HG02870 (cell line): Measurements from ENCODE around the gene ZFYVE1.
"Not testable (repeated sequence)": the region's sequence is repeated elsewhere in the genome, so short reads cannot be mapped to it uniquely, and the experiment has no call there.

Experiments
- ATAC-seq: cut with Tn5 transposase; IDR thresholded peaks from one replicate; pipeline ENCODE4 v1.9.1; 2021; ENCODE audit warnings: mild to moderate bottlenecking, moderate library complexity; ENCODE audit not compliant: unreplicated experiment

The ZFYVE1 gene

DNA sequence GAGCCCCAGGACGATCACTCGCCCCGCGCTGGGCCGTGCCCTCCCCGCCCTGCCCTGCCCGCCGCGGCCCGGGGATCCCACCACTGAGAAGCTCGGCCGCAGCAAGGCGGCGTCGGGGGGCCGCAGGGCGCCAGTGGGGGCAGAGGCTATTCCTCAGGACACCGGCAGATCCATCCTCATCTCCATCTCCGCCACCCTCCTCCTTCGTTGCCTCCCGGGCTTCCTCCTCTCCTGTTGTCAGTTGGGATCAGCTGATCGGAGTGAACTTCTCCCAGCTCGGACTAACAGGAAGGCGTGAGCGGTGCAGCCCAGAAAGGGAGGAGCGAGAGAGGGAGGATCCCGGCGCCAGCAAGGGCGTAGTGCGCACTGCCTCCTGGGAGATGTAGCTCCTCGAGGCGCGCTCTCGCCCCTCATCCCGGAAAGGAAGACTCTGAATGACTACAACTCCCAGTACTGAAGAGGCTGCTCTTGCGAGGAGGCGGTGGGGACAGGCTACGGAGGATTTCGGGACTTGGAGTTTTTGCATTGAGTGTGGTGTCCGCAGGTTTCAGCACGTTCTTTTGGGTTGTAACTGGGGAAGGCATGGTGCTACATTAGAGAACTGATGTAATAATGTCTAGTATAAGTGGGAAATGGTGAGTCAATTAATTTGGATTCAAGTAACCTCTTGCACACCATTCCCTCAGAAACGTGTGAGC, at the start of gene ZFYVE1:
ZFYVE1 (minus strand) TSS at position 262 of the 698 bp plus-strand sequence. CDS start 2,598 bp downstream, outside the sequence.
- peak; percentile 97 for ATAC-seq

DNA sequence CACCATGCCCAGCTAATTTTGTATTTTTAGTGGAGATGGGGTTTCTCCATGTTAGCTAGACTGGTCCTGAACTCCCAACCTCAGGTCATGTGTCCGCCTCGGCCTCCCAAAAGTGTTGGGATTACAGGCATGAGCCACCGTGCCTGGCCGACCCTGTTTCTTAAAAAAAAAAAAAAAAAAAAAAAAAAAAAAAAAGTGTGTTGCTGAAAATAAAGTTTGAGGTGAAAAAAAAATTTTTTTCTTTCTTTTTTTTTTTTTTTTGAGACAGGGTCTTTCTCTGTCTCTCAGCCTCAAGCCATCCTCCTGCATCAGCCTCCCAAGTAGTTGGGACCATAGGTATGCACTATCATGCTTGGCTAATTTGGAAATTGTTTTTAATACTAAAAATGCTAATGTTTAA, 42.7 kb upstream of the ZFYVE1 start:
- no peak for ATAC-seq

DNA sequence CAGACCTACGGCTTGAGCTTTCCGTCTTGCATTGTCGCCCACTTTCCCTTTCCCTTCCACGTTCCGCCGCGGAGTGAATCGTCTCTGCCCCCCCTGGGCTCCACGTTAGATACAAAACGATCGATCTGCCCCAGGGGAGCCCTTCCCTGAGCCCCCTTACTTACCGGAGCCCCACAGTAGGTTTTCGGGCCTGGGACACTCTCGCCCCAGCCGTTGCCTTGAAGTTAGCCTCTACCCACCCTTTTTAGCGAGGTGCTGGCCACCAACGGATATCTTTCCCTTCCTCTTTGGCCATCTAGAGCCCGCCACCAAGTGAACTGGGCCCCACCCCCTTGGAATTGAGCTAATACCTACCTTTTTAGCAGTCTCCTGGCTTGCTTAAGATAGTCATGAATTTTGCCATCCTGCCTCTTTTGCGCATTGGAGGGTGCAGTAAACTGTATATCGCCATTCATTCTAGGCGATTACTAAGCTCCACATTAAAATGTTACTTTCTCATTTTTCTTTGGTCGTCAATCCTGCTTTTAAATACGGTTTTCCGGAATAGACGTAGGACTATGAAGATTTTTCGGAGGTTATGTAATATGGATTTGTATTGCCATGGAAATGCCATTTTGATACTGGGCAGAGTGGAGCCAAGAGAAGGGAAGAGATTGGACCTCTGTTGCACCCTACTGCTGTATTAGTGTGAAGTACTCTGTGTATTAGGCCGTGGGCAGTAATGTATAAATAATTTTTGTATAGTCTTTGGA, 32.2 kb upstream of the ZFYVE1 start:
- peak; percentile 6 for ATAC-seq

GRCh38 chr14:73058224-73058921, 31.5 kb upstream of the ZFYVE1 start, which contains the start of gene RBM25:
Gene RBM25 (plus strand): TSS chr14:73058534. CDS start chr14:73071642, 13,108 bp downstream.
- peak; percentile 94 for ATAC-seq

- ATAC-seq, result no peak
Measured at GRCh38 chr14:73057944-73058223, 31.0 kb upstream of the ZFYVE1 start.

DNA sequence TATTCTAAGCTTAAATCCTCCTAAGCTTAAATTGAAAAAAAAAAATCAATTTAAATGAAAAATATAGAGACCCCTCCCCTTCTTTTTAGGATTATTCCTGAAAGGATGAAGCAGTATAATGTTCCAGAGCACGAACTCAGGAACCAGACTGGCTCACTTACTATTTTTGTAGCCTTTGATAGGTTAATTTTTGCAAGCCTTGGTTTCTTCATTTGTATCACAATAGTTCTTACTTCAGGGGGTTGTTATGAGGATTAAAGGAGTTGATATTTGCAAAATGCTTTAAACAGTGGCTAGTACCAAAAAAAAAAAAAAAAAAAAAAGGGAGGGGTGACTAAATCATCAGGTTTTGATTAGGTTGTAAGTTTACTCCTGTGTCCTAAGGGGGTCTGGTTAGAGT, 28.3 kb upstream of the ZFYVE1 start:
- ATAC-seq, result no peak

DNA sequence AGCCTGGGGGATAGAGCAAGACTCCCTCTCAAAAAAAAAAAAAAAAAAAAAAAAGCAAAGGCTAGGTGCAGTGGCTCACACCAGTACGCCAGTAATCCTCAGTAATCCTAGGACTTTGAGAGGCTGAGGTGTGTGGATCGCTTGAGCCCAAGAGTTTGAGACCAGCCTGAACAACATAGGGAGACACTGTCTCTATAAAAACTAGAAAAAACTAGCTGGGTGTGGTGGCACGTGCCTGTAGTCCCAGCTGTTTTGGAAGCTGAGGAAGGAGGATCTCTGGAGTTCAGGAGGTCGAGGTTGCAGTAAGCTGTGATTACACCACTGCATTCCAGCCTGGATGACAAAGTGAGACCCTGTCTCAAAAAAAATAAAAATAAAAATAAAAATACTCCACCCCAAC, 22.5 kb upstream of the ZFYVE1 start:
- no peak for ATAC-seq

GRCh38 chr14:73047808-73048207, 20.9 kb upstream of the ZFYVE1 start:
- no peak for ATAC-seq

- not testable (repeated sequence) for ATAC-seq
Measured at GRCh38 chr14:73036706-73037450, 10.0 kb upstream of the ZFYVE1 start.

DNA sequence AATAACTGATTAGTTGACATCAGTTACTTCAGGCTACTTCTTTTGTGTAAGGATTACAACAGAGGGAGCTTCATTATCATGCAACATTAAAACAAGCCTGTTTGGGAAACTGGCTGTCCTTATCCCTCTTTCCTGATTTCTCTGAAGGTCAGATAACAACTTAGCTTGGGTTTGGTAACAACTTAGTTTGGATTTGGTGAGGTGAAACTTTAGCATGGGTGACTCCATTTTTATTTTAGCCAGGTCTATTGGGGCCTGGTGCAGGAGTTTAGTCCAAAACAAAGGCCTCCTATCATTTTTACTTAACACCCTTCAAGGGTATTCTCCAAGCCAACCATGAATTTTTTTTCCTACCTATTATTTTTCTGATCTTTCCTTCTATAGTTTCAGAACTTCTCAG, 1.1 kb upstream of the ZFYVE1 start:
- no peak for ATAC-seq

DNA sequence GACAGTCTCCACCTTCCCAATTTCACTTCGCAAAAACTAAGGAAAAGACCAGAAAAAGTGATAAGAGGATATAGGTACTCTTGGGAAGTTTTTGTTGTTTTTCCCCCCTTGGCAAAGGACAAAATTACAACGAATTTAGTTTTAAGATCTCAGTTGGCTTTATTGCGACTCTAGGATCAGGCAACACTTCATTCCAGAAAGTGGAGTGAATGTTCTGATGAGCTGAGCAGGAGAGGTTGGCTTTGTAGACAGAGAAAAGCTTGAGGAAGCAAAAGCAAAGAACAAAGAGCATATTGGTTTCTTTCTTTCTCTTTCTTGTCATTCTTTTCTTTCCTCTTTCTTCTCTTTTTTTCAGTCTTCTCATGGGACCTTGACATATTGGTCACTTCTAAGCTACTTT, 640 bp upstream of the ZFYVE1 start:
- ATAC-seq, result no peak

DNA sequence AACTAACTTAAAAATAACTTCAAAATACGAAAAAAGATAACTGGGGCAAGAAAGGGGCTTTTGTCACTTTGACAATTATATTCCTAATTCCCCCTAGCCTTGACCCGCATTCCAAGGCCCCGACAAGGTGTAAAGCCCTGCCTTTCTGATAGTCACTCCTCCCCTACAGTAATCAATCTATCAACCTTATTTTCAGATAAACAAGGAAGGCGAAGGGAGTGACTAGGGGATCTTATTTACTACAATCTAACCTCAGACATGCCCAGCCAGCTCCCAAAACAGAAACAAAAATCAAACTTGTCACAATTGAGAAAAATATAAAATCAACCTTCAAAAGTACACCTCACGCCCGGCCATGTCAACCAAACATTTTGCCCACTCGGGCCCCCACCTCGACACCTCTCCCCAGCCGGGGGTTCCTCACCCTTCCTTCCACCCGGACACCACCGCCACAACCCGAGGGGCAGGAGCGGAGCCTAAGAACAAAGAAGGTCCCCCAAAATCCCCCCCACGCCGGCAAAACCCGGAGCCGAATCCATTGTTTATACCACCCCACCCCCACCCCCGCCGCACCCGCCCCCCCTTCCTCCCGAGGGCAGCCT, 562 bp downstream of the ZFYVE1 start:
- no peak for ATAC-seq

DNA sequence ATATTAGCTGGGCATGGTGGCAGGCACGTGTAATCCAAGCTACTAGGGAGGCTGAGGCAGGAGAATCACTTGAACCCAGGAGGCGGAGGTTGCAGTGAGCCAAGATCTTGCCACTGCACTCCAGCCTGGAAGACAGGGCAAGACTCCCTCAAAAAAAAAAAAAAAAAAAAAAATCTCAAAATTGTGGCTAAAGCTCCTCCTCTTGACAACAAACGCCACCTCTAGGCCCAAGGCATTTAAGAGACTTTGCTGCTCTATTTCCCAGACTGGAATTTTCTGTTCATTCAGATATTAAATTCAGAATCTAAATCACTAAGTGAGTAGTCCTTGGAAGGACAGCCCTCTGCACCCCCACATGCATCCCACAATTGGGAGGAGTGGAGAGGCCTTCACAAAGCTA, 1.4 kb downstream of the ZFYVE1 start:
- no peak for ATAC-seq

DNA sequence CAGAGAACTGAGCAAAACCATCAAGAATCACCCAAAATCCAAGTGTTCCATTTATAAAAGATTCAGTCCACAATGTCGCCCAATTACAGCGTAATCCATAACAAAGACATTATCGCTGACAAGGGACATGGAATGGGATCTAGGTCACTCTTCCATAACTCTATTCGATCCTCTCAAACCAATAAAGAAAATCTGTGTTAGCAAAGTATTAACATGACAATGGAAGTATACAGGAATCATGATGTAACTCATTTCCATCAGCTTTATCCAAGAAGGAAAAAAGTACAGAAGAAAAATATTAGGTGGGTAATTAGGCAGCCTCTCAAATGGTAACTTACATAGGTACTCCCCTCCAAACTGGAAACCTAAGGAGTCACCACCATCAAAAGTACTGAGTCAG, 4.9 kb downstream of the ZFYVE1 start:
- ATAC-seq, result no peak

- ATAC-seq, result not testable (repeated sequence)
Measured at GRCh38 chr14:73016011-73016410, 10.9 kb downstream of the ZFYVE1 start.

DNA sequence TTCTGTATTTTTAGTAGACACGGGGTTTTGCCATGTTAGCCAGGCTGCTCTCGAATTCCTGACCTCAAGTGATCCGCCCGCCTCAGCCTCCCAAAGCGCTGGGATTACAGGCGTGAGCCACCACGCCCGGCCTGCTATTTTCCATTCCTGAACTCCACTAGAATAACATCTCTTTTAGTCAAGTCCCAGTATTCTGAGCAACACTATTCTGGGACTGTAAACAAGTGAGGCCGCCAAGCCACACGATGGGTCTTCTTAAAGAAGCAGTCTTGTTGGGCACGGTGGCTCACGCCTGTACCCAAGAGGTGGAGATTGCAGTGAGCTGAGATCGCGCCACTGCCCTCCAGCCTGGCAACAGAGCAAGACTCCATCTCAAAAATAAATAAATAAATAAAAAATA, 11.4 kb downstream of the ZFYVE1 start:
- not testable (repeated sequence) for ATAC-seq

- ATAC-seq, result peak; percentile 79
Measured at GRCh38 chr14:73014105-73014504, 12.8 kb downstream of the ZFYVE1 start.

- ATAC-seq, result not testable (repeated sequence)
Measured at GRCh38 chr14:73011189-73011588, 15.7 kb downstream of the ZFYVE1 start.

DNA sequence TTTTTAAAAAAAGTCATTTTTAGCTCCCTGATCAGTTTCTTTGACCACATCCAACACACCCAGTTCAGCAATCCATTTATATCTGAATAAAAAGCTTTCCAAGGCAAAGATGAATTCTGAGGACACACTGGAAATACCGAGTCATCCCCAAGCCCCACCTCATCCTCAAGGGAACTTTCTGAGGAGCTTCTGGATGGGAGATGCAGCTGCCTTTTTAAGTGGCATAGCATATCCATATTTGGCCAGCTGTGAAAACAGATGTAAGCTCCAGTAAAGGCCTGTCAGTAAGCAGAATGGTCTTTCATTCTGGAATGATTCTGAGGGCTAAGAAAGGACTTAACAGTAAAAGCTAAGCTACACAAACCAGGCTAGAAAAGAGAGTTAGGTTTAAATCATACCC, 18.4 kb downstream of the ZFYVE1 start:
- ATAC-seq, result no peak

GRCh38 chr14:73007835-73008234, 19.1 kb downstream of the ZFYVE1 start:
- no peak for ATAC-seq

GRCh38 chr14:73004641-73005040, 22.3 kb downstream of the ZFYVE1 start:
- not testable (repeated sequence) for ATAC-seq
